Measurements from ENCODE around the gene HSD17B11.
"Not testable (repeated sequence)": the region's sequence is repeated elsewhere in the genome, so short reads cannot be mapped to it uniquely, and the experiment has no call there.

Gene HSD17B11

GRCh38 chr4:87306056-87306455, 84.9 kb downstream of the HSD17B11 start:
- DNase-seq (ENCODE audit: low read depth in 2 of 2) = no peak

- no peak for DNase-seq (ENCODE audit: low read depth in 2 of 2)
Observed at GRCh38 chr4:87305562-87305961, 85.4 kb downstream of the HSD17B11 start.

- no peak for DNase-seq (ENCODE audit: low read depth in 2 of 2)
Observed at GRCh38 chr4:87304745-87305432, 86.1 kb downstream of the HSD17B11 start.

GRCh38 chr4:87299898-87300297, 91.1 kb downstream of the HSD17B11 start:
- DNase-seq (ENCODE audit: low read depth in 2 of 2) = no peak

GRCh38 chr4:87298362-87298761, 92.6 kb downstream of the HSD17B11 start:
- DNase-seq (ENCODE audit: low read depth in 2 of 2) = no peak

- not testable (repeated sequence) for DNase-seq (ENCODE audit: low read depth in 2 of 2)
Observed at GRCh38 chr4:87294911-87295310, 96.1 kb downstream of the HSD17B11 start.

- not testable (repeated sequence) for DNase-seq (ENCODE audit: low read depth in 2 of 2)
Observed at GRCh38 chr4:87293889-87294288, 97.1 kb downstream of the HSD17B11 start.

GRCh38 chr4:87286970-87287369, 104.0 kb downstream of the HSD17B11 start:
- no peak for DNase-seq (ENCODE audit: low read depth in 2 of 2)
